NCI-H2081 treated with DMSO at 0.1 percent for 48 hours (cell line): ENCODE results near the gene GPR39.

Experiments used
- DNase-seq: peaks from one replicate; lab custom pipeline; 2025; lab: John Stamatoyannopoulos, UW

Gene GPR39

DNA sequence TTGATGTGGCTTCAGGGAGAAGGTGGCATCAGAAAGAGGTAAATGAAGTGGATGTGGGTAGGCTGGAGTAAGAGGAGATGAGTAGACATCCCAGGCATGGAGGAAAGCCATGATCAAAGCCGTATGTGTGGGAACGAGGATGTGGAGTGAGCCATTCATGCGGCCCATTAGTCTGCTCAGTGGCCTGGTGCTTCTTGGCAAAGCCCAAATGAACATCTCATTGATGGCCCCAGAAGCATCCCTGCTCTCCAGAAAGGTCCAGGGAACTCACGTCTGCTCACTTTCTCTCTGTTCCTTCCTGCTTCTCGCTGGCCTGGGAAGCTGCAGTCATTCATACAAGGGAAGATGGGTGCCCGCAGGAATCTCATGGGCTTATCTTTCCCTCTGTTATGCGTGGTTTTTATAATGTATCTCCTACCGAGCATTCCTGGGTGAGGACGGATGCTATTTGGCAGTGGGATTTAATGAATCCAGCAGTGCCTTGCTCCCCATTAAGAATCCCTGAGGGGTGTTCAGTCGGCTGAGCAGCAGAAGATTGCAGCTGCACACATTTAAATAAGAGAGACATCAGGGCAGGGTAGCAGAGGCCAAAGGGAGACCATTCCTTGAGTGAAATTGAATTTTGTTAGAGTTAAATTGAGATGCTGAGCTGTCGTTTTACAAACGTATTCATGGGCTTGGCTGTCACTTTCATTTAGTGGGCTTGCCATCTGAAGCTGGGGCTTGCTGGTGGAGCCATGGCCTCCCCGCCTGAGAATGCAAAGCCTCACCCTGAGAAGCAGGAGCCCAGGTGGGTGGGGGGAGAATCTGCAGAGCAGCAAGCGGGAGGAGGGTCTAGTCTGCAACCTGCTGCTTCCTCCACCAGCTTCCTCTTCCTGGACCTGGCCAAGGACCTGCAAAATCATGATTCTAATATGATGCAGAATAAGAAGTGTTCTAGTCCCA is 188.9 kb downstream of the GPR39 start:
- DNase-seq = no peak

DNA sequence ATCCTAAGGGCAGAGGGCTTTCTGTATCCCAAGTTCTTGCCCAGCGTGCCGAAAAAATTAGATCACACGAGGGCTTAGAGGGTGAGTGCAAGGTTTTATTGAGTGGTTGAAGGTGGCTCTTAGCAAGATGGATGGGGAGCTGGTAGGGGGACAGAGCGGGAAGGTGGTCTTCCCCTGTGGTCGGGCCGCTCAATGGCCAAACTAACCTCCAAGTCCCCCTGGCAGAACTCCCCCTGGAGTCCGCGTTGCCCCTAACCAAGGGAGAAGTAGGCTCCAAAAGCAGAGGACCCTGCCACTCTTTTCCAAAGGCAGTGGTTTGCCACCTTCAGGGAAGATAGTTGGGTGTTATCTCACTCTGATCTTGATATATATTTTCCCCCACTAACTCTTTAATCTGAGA is 190.0 kb downstream of the GPR39 start:
- DNase-seq = no peak

DNA sequence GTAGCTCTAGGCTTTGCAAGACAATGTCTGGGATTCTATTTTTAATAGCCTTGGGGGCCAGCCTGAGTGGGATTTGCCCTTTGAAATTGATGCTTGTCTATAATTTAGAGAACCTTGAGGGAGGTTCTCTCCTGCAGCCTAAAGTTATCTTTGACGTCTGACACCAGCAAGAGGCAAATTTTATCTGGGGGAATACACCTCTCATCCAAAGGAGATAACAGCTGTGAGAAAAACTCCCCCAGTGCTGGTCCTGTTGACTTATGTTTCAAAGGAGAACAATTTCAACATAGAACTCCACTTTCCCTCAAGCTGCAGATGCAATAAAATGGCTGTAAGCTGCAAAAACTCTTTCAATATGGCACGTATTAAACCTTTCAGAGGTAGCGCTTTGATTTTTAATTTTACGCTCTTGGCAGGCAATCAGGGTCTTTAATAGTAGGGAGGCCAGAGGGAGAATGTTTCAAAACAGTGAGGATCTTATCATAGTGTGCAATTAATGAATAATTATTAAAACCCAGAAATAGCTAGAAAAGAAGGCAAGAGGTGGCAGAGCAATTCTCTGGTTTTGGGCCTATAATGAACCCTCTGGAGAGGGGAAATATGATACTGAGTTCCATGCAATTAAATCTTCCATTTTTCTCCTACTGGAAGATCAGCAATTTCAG is 191.0 kb downstream of the GPR39 start:
- DNase-seq = no peak

DNA sequence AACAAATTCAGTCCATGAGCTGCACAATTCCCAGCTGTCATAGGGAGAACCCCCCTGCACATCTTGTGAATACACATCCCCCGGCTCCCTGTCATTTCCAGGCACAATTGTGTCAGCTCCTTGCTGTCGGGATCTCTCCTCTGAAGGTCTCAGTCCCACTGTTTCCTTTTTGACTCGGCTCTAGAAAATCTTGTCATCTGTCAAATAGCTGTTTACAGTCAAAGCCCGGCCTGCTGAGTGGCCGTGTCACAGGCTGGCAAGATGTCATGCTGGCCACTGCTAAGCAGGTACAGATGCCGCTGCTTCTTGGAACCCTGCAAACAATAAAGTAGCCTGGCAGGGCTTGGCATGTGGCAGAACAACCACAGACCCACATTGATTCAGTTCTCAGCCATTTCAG is 191.7 kb downstream of the GPR39 start:
- DNase-seq = no peak

DNA sequence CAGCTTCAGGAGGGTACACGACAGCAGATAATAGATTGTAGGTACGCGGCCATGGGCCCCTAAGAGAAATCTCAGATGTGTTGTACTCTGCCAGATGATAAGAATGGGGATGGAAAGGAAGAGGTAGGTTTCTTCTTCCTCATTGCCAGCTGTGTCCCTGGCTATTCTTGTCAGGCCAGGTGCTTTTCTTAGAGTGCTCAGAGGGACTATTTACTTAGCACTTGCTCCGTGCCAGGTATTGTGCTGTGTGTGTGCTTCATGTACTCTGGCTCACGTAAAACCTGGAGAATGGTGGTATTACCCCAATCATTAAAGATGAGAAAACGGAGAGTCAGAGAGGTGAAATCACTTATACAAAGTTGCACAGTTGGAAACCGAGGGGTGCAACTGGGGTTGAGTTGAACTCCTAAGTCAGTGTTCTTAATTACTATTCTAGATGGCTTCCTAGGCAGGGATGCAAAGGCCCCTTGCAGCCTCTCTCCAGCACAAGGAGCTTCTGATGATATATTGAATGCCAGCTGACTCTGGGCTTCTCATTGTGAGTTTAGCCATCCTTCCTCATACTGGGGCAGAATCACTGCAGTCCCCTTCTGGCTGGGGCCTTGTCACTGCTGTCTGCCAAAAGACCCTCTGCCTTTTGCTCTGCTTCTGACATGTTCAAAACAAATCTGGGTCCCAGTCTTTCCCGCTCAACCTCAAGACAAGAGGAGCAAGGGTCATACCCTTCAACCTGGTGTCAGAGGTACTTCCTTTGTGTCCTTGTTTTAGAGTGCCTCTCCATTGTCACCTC is 192.7 kb downstream of the GPR39 start:
- no peak for DNase-seq

DNA sequence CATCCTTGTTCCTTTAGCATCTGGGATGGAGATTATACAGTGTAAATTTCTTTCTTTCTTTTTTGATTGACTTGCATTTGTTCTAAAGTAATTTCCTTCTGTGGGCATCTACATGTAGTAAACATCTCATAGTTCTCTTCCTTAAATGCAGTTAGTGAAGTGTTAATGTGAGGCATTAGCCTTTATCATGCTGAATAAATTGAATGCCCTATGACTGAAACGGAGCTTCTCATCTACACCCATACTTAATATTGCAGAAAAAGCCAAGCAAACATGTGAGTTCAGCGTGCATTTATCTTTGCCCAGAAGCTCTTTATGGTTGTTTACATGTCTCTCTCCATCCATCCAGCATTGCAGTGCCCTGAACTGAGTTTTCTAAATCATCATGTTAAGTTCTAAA is 195.1 kb downstream of the GPR39 start:
- DNase-seq = no peak

DNA sequence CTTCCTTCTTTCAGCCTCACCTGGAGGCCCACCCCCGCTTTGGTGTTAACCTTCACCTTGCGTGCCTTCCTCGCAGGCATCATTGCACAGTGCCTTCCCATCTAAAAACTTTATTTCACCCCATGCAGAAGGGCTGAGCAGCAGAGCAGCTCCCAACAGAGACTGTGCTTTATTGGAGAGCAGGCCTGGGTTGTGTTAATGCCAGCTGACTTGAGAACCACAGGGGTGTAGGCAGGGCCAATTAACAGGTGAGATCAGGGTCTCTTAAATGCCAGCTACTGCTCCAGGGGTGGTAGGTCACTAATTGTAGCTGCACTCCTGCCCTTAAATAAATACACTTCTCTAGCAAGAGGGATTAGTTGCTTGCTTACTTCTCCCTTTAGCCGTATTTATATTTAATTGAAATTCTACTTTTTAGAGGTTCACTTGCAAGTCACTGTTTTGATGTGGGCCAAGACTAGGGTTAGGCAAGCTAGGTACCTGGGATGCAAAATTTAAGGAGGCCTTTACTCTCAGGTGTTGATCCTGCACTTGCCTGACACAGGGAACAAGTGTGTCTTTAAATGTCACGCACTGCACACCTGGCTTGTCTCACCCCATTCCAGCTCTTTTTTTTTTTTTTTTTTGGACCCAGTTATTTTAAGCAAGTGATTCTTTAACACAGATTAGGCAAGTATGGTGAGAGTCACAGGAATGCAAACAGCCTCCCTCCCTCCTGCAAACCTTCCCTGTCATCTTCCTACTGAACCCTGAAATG is 198.9 kb downstream of the GPR39 start:
- DNase-seq = no peak

DNA sequence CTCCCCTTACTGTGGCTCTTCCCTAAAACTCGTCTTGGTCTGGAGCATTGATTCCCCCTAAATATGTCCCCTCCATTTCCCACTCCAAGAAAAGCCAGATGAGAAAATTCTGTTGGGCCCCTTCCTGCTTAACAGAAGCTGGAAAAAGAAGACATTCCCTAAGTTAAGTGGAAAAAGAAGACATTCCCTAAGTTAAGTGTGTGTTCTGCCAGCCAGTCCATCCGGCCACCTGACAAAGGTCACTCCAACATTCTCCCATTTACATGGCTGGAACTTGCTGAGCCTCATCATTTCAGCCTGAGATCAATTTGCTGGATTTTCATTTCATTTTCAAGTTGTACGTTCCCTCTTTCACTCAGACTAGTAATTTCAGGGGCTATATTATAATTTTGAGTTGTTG is 201.4 kb downstream of the GPR39 start:
- DNase-seq = no peak

DNA sequence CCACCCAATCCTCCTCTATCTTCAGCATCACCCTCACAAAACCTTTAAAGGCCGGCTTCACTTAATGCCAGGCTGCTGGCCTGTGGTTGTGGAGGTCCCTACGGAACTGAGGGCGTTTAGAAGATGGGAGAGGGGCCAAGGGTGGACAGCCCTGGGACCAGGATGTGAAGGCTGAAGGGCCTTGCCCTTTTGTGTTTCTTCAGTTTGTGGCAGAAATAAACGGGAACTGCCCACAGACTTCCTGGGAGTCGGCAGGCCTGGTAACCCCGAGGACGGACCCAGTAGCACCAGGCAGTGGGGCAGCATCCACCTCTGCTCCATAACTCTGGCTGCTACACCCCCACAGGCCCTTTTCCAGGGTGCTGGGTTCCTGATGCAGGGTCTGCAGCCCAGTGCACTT is 202.1 kb downstream of the GPR39 start:
- DNase-seq = no peak

DNA sequence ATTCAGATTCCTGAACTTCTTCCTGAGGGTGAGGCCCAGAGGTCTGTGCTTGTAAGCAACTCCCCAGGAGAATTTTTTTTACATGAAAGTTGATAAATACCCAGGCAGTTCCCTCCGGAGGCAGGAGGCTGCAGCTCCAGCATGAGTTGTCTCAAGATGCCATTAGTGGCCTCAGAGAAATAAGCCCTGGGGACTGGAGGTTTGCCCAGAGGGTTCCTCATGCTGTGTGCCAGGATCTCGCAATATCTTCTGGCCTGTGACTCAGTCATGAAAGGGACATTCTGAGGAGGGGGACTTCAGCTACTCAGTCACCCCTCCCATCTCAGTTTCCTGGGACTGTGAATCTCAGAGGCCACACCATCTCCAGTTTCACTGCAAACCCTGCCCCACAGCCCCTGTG is 203.5 kb downstream of the GPR39 start:
- DNase-seq = no peak

DNA sequence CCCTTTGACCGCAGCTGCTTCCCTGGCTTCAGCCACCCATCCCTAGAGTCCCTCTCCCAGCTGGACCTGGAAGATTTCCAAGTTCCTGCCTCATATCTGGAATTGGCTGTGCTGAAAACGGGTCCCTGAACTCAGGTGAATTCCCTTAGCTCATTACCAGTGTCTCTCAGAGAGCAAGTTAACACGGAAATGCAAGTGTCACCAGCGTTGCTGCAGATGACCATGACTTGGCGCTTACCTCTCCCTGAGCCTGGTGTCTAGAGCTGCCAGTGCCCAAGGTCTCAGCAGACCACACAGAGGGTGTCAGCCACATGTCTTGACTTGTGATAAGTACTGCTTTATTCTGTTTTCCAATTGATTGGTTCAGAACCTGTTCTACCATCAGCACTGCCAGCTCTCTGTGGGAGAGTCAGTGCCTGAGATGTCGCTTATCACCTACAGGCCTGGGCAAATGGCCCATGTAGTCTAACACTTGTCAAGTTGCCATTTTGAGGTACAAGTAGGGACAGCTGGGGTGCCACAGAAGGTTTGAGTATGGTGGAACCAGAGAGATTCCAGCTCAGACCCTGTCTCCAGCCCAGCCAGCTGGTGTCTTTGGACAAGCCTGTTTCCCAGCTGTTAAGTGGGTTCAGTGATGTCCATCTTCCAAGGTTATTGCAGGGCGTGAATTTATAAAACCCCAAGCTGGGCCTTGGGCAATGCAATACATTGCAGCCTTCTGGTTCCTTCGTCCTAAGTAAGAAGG is 204.7 kb downstream of the GPR39 start:
- no peak for DNase-seq

DNA sequence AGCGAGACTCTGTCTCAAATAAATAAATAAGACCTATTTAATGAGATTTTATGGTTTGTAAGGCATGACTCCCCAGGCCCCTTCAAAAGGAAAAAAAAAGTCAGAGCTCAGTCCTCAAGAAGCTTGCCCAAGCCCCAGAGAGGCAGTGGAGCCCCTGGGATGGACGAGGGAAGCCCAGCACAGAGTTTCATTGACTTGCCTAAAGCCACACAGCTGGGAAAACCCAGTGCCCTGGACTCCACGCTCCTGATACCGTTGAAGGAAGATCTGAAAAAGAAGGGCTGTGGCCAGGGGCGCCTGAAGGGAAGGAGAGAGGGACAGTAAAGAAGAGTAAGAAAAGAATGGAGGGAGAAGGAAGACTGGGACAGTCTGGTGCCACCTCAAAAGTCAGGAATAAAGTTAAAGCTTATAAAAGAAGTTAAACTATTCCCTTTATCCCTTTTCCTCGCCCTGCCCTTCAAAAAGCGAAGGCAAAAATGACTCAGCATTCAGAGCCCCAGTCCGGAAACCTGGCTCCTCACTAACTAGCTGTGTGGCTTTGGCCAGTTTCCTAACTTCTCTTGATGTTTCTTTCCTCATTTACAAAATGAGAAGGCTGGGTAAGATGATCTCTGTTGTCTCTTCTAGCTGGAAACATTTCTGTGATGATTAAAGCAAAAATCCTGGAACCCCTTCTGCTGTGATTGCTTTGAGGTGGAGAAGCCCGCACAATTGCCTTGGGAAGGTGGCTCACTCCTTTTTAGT is 206.7 kb downstream of the GPR39 start:
- DNase-seq = no peak

DNA sequence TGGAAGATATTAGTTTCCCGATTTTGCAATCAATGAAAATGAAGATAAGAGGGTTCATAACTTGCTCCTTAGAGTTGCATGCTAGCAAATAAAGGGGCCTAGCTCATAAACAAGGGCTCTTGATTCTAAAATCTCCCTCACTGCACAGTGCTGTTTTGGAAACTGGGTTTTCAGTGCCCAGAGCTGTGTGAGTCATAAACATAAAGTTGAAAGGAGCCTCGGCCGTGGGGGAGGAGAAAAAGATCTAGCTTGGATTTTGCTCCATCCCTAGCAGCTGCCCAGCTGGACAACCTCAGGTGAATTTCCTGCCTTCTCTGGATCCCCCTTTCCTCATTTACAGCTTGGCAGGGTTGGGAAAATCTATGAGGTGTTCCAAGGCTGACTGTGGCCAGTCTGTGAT is 210.9 kb downstream of the GPR39 start:
- DNase-seq = no peak

DNA sequence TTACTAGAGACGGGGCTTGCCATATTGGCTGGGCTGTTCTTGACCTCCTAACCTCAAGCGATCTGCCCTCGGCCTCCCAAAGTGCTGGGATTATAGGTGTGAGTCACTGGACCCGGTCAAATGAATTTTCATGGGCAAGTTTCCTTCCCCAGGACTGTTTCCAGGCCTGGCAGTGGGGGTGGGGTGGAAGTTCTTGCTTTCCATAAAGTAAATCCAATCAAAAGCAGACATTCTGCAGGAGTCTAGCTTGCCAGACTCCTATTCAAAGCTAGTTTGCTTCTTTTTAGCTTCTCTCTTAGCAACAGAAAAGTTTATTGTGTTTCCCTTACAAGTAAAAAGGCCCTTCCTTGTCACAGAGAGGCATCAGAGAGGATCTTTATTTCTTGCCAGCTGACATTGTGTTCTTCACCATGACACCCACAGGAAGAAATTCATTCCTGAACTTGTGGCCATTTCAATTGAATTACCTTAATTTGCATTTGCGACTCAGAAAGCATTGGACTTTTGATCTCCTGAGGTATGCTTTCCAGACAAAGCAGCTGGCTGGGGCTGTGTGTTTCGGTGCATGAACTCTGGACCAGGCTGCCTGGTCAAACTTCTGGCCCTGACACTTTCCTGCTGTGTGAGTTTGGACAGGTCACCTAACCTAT is 215.5 kb downstream of the GPR39 start:
- DNase-seq = no peak

DNA sequence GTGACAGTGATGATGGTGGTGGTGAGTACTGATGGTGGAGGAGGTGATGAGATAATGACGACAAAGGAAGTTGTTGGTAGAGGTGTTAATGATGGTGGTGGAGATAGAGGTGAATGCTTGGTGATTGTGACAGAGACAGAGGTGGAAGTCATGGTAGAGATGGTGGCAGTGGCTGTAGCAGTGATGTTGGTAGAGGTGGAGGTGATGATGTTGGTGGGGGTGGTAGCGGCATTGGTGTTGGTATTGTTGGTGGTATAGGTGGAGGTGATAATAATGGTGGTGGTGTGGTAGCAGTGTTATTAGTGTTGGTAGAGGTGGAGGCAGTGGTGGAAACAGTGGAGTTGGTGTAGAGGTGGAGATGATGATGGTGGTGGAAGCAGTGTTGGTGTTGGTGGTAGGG is 217.0 kb downstream of the GPR39 start:
- no peak for DNase-seq

DNA sequence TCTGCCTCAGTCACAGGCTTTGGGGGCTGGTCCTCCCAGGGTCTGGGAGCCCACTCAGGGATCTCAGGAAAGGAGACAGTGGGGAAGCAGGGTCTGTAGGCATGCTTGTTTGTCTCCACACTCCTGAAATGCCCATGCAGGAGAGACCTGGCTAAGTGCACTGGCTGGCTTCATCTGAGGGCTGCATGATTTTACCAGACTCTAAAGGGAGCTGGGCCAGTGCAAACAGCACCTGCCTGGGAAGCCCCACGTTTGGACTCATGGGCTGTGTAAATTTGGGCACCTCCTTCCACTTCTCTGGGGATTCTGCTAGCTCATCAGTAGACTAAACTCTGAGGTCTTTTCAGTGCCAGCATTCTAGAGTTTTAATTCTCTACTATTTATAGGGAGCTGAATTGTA is 219.7 kb downstream of the GPR39 start:
- DNase-seq = no peak

DNA sequence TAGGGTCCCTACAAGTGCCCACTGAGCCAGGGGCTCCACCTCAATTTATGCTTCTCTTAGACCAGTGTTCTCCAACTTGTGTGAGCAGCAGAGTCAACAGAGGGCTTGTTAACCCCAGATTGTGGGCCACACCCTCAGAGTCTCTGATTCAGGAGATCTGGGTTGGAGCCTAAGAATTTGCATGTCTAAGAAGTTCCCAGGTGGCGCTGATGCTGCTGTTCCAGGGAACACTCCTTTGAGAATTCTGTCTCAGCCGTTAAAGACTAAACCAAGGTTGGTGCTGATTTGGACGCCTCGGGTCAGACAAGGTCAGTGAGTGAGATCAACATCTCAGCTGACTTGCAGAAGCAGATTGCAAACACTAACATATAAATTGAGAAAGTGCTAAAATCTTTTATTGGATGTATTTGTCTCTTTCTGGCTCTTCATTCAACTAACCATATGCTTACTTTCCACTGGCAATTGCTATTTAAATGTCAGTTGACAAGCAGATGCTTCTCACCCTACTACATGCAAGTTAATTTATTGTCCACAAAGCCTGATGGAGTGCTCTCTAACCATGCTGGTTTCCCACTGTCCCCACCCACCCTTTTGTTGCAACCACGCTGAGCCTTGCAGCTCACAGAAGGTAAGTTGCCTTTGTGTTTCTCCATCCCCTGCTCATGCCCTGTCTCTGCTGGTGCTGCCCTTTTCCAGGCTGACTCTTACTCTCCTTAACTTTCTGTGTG is 221.9 kb downstream of the GPR39 start:
- no peak for DNase-seq

DNA sequence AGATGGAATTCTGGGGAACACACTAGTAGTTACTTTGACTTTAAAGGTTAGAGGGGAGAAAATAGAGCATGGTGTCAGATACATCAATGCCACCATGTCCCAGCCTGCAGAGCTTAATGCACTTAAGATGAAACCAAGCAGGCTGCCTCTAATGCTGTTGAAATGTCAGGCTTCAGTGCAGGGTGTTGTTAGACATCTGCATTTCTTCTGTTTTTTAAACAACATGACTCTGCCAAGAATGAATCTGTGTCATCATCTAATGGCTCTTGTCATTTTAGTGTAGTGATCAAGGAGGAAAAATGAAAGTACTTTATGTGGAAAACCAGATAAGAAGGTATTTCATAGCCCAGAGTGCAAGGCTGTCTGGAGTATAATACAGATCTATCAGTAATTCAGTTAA is 223.5 kb downstream of the GPR39 start:
- DNase-seq = no peak

DNA sequence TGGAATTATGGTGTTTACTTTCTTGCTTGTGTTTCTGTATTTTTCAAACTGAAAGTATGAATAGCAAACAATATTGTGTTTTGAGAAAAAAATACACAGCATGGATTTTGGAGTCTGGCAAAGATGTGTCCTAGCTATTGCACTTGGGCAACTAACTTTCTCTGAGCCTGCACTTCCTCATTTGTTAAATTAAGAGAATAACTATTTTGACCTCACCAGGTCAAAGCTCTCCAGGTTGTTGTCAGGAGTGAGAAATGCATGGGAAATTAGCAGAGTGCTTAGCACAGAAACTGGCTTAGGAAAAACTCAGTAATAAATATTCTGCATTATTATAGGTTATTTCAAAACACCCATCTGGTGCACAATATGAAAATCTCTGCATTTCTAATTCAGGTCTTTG is 225.2 kb downstream of the GPR39 start:
- no peak for DNase-seq
